ENCODE results near the gene TAF11L3.
"Not testable (repeated sequence)": the region's sequence is repeated elsewhere in the genome, so short reads cannot be mapped to it uniquely, and the experiment has no call there.

TAF11L3 gene

GRCh38 chr5:17518067-17518466 lies at the start of gene TAF11L3:
TSS of gene TAF11L3 (plus strand) at chr5:17518367.
- not testable (repeated sequence) for DNase-seq

- DNase-seq: no peak
Measured at GRCh38 chr5:17470064-17470463, 48.1 kb upstream of the TAF11L3 start.

- not testable (repeated sequence) for DNase-seq
Measured at GRCh38 chr5:17475064-17475463, 43.1 kb upstream of the TAF11L3 start.

- DNase-seq: peak; percentile 76
Measured at GRCh38 chr5:17477043-17477442, 41.1 kb upstream of the TAF11L3 start.

GRCh38 chr5:17477573-17478265 lies 40.4 kb upstream of the TAF11L3 start:
- peak; percentile 53 for DNase-seq

GRCh38 chr5:17481378-17481777 lies 36.8 kb upstream of the TAF11L3 start:
- peak; percentile 85 for DNase-seq

- DNase-seq: peak; percentile 92
Measured at GRCh38 chr5:17482790-17483189, 35.4 kb upstream of the TAF11L3 start.

- not testable (repeated sequence) for DNase-seq
Measured at GRCh38 chr5:17486464-17487173, 31.5 kb upstream of the TAF11L3 start.

GRCh38 chr5:17487174-17487512 lies 31.0 kb upstream of the TAF11L3 start:
- DNase-seq: peak; percentile 6

- not testable (repeated sequence) for DNase-seq
Measured at GRCh38 chr5:17491257-17491656, 26.9 kb upstream of the TAF11L3 start.

- DNase-seq: no peak
Measured at GRCh38 chr5:17492770-17493169, 25.4 kb upstream of the TAF11L3 start.

- no peak for DNase-seq
Measured at GRCh38 chr5:17497446-17497845, 20.7 kb upstream of the TAF11L3 start.

- DNase-seq: not testable (repeated sequence)
Measured at GRCh38 chr5:17497931-17498330, 20.2 kb upstream of the TAF11L3 start, which contains the start of gene TAF11L2. TSS of gene TAF11L2 (plus strand) at chr5:17498231.

GRCh38 chr5:17511775-17512325 lies 6.3 kb upstream of the TAF11L3 start:
- DNase-seq: no peak

GRCh38 chr5:17517526-17517925 lies 641 bp upstream of the TAF11L3 start:
- DNase-seq: not testable (repeated sequence)

GRCh38 chr5:17519508-17519907 lies 1.3 kb downstream of the TAF11L3 start:
- not testable (repeated sequence) for DNase-seq

GRCh38 chr5:17521501-17521900 lies 3.3 kb downstream of the TAF11L3 start, which contains the start of gene TAF11L4:
TSS of gene TAF11L4 (plus strand) at chr5:17521801.
- DNase-seq: not testable (repeated sequence)

GRCh38 chr5:17524935-17525334 lies 6.8 kb downstream of the TAF11L3 start, which contains the start of gene TAF11L5:
TSS of gene TAF11L5 (plus strand) at chr5:17525235.
- DNase-seq: not testable (repeated sequence)

- not testable (repeated sequence) for DNase-seq
Measured at GRCh38 chr5:17526504-17526903, 8.3 kb downstream of the TAF11L3 start.

GRCh38 chr5:17528369-17528768 lies 10.2 kb downstream of the TAF11L3 start, which contains the start of gene TAF11L6:
TSS of gene TAF11L6 (plus strand) at chr5:17528669.
- not testable (repeated sequence) for DNase-seq
